ENCODE data around the gene ZNF730.
"Not testable (repeated sequence)": the region's sequence is repeated elsewhere in the genome, so short reads cannot be mapped to it uniquely, and the experiment has no call there.

Gene ZNF730

DNA sequence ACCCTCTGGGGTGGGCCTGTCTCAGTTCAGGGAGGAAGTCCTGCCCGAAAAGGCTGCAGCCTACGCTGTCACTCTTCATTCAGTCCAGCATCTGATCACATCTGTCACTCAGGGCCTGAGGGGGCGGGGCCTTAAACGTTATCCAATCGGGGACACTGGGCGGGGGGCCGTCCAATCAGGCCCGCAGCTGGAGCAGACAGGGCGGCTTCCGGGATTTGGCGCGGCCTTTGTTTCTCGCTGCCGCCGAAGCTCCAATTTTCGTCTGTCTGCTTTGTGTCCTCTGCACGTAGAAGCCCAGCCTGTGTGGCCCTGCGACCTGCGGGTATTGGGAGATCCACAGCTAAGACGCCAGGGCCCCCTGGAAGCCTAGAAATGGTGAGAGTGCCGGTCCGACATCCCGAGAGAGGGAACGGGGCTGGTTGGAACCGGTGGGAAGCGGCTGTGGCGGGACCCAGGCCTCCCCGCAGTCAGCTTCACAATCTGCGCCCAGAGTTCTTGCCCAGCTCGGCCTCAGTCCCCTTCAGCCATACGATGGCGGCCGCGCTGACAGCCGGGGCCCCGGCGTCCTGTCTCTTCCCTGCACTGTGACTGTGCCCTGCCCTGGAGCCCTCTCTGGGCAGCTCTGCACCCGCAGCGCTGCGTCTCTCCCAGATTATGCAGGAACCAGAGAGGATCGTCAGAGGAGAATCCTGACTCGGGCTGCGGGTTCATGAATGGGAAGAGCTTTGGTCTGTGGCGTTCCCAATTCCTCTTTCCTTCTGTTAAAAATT is at the start of gene ZNF730:
ZNF730 (plus strand) TSS at position 224 of the 770 bp plus-strand sequence; CDS start at position 373, 149 bp downstream.
- peak; percentile 24 for DNase-seq (ENCODE audit: low read depth)

GRCh38 chr19:23070353-23071146 is 46.3 kb upstream of the ZNF730 start:
- no peak for DNase-seq (ENCODE audit: low read depth)

DNA sequence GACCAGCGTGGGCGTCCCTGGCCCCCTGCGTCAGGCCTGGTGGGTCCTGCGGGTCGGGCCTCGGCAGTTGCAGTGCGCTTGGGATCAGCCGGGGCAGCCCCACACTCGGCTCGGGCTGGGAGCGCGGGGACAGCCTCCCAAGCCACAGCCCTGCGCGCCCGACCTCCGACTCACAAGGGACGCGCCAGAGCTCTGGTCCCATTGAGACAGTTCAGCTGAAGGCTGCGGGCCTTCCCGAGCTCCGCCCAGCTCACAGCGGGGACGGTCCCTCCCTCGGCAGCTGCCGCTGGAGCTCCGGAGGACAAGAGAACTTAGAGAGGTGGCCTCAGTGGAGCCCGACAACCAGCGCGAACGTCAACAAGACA is 45.7 kb upstream of the ZNF730 start:
- DNase-seq (ENCODE audit: low read depth), result no peak

DNA sequence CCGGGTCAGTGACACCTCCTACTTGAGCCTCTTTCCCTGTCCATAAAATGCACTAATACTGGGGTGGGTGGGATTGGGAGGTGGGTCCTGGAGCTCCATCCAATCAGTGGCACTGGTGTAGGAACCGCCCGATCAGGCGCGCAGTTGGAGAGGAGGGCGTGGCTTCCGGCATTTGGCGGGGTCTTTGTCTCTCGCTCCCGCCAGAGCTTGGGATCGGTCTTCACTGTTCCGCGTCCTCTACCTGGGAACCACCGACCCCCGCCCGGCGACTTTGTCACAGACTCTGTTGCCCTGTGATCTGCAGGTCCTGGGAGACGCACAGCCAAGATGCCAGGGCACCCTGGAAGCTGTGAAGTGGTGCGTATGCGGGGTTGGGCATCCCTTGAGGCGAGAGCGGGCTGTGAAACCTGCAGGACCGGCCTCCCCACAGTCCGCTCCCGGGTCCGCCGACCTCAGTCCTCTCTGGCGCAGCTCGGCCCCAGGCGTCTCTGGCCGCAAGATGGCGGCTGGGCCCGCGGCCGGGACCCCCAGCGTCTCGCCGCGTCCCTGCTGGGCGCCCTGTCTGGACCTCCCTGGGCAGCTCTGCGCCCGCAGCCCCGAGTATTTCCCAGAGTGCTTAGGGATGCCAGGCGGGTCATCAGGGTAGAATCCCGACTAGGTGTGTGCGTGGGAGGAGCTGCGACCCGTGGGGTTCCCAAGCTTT is 41.6 kb upstream of the ZNF730 start:
- no peak for DNase-seq (ENCODE audit: low read depth)

DNA sequence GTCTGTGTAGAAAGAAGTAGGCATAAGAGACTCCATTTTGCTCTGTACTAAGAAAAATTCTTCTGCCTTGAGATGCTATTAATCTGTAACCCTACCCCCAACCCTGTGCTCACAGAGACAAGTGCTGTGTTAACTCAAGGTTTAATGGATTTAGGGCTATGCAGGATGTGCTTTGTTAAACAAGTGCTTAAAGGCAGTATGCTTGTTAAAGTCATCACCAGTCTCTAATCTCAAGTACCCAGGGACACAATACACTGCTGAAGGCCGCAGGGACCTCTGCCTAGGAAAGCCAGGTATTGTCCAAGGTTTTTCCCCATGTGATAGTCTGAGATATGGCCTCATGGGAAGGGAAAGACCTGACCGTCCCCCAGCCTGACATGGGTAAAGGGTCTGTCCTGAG is 39.0 kb upstream of the ZNF730 start:
- DNase-seq (ENCODE audit: low read depth), result not testable (repeated sequence)

DNA sequence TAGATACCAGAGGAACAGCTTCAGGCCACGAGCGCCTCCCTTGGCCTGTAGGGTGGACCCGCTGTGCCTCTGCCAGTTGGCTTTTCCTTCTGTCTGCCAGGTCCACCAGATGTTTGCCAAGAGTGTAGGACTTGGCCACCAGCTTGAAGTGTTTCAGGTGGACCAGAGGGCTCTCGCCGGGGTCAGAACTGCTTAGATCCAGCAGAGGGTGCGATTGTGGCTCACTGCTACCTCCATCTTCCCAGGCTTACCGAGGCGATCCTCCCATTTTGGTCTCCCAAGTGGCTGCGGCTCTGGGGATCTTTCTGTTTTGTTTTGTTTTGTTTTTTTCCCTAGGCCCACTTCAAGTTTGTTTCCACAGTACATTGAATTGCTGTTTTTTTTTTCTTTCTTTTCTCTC is 23.0 kb upstream of the ZNF730 start:
- DNase-seq (ENCODE audit: low read depth), result no peak

- no peak for DNase-seq (ENCODE audit: low read depth)
Observed at GRCh38 chr19:23095418-23095817, 21.4 kb upstream of the ZNF730 start.

DNA sequence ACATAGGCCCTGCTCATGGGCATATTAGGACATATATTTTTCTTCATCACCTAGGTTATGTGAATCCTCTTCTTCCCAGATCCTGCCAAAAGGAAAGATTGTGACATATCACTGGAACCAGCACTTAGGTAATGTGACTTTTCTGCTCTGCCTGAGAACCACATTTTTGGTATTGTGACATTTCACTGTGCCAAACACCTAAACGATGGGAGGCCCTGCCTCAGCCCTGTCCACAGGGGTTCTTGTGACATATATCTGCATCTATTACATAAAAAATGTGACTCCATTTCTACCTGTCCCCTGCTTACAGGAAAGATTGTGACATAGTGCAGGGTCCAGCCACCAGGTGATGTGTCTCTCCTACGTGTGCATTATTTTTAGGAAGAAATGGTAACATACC is 18.5 kb upstream of the ZNF730 start:
- no peak for DNase-seq (ENCODE audit: low read depth)

DNA sequence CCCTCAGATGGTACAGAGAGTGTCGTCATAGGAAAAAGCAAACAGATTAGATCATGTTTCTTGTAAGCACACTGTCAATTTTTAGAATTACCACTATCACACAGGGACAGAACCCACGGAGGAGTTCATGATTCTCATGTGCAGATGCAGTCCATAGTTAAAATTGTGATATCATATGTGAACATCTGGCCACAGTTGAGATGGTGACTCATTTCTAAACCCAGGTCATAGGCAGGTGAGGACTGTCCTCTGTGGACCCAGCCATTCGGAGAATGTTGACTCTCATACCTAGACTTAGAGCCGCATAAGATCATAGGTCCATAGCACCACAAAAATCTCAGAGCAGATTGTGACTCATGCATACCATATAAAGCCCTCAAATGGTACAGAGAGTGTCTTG is 17.8 kb upstream of the ZNF730 start:
- DNase-seq (ENCODE audit: low read depth), result no peak

DNA sequence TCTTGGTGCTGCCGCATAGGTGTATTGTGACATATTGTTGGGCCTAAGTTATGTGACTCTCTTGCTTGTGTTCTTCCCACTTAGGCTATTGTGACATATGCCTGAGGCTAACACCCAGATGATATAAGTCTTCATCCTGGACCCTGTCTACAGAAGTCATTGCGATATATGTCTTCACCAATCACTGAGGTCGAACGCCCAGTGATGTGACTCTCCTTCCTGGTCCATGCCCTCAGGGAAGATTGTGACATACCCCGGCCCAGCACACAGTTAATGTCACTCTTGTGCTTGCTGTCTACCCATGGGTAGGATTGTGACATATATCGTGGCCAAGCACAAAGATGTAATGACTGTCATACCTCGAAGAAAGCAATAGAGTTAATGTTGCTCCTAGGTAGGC is 16.9 kb upstream of the ZNF730 start:
- DNase-seq (ENCODE audit: low read depth), result no peak

GRCh38 chr19:23101241-23101640 is 15.6 kb upstream of the ZNF730 start:
- DNase-seq (ENCODE audit: low read depth), result no peak

- no peak for DNase-seq (ENCODE audit: low read depth)
Observed at GRCh38 chr19:23118400-23118799, 1.6 kb downstream of the ZNF730 start.

DNA sequence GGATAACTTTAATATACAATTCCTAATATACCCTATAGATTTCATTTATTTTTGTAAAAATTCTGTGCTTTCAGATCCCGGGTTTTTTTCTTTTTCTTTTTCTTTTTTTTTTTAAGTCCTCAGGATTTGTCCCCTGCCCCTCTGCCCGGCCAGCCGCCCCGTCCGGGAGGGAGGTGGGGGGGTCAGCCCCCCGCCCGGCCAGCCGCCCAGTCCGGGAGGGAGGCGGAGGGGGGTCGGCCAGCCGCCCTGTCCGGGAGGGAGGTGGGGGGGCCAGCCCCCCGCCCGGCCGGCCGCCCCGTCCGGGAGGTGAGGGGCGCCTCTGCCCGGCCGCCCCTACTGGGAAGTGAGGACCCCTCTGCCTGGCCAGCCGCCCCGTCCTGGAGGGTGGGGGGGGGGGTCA is 17.4 kb downstream of the ZNF730 start:
- DNase-seq (ENCODE audit: low read depth), result not testable (repeated sequence)

DNA sequence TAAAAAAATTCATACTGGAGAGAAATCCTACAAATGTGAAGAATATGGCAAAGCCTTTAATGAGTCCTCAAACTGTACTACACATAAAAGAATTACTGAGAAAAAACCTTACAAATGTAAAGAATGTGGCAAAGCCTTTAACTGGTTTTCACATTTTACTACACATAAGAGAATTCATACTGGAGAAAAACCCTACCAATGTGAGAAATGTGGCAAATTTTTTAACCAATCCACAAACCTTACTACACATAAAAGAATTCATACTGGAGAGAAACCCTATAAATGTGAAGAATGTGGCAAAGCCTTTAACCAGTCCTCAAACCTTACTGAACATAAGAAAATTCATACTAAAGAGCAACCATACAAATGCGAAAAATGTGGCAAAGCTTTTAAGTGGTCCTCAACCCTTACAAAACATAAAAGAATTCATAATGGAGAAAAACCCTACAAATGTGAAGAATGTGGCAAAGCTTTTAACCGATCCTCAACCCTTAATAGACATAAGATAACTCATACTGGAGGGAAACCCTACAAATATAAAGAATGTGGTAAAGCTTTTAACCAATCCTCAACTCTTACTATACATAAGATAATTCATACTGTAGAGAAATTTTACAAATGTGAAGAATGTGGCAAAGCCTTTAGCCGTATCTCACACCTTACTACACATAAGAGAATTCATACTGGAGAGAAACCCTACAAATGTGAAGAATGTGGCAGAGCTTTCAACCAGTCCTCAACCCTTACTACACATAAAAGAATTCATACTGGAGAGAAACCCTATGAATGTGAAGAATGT is 29.0 kb downstream of the ZNF730 start:
- DNase-seq (ENCODE audit: low read depth), result no peak

GRCh38 chr19:23160766-23161165 is 43.9 kb downstream of the ZNF730 start:
- no peak for DNase-seq (ENCODE audit: low read depth)

DNA sequence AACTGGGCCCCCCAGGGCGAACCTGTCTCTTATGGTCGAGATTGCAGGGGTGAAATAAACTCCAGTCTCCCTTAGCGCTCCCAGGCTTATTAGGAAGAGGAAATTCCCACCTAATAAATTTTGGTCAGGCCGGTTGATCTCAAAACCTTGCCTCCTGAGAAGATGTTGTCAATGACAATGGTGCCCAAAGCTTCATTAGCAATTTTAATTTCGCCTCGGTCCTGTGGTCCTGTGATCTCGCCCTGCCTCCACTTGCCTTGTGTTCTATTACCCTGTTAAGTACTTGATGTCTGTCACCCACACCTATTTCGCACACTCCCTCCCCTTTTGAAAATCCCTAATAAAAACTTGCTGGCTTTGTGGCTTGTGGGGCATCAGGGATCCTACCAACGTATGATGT is 51.5 kb downstream of the ZNF730 start:
- DNase-seq (ENCODE audit: low read depth), result not testable (repeated sequence)

- no peak for DNase-seq (ENCODE audit: low read depth)
Observed at GRCh38 chr19:23183251-23183650, 66.4 kb downstream of the ZNF730 start.

DNA sequence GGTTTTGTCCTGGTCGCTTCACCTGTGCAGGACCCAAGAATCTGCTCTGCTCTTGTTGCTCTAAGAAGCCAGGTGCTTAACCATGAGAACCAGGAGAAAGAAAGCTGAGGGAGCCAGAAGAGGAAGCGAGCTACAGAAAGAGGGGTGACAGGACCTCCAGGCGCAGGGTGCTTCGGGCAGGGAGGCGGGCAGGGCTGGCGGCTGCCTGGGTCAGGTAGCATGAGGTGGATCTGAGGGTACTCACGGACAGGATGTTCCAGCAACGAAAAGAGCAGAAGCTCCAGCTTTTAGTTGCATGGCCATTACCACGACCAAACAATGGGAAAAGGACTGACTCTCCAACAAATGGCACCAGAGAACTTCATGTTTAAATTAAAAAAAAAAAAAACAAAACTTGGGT is 73.5 kb downstream of the ZNF730 start:
- DNase-seq (ENCODE audit: low read depth), result no peak
